Measurements from ENCODE around the gene RPS23.
A peak's percentile ranks its signal among the peaks of the same experiment; 100 is the strongest.

The RPS23 gene

GRCh38 chr5:82244151-82244550, 34.0 kb downstream of the RPS23 start:
- TF ChIP-seq CTCF (IDR thresholded peaks at IDR 0.05; ENCODE audit: low read depth, low read length): no peak

GRCh38 chr5:82234885-82235284, 43.3 kb downstream of the RPS23 start:
- H3K4me3 ChIP-seq (ENCODE audit: low read depth, low read length): no peak overlapping the region
- TF ChIP-seq CTCF (IDR thresholded peaks at IDR 0.05; ENCODE audit: low read depth, low read length): no peak

More at GRCh38 chr5:82244151-82244550, 34.0 kb downstream of the RPS23 start:
- H3K4me3 ChIP-seq (ENCODE audit: low read depth, low read length): no peak overlapping the region

GRCh38 chr5:82225525-82226172, 52.5 kb downstream of the RPS23 start:
- H3K4me3 ChIP-seq (ENCODE audit: low read depth, low read length): no peak overlapping the region
- TF ChIP-seq CTCF (IDR thresholded peaks at IDR 0.05; ENCODE audit: low read depth, low read length): peak; percentile 70

All from WI38 (cell line).